Karpas-422 (cell line): Measurements from ENCODE around the gene CNP. TPM values are rescaled to one million over a fixed set of nuclear protein-coding genes. Genes with fewer than 3 reads are reported as not detected.
"Not testable (repeated sequence)": the region's sequence is repeated elsewhere in the genome, so short reads cannot be mapped to it uniquely, and the experiment has no call there.

Experiments
- DNase-seq: peaks from one replicate; pipeline ENCODE4 v3.0.0-alpha.2; 2015
- H2AFZ ChIP-seq: fragments of 200-600 bp; sonication (generic); 2 replicates; pipeline ENCODE4 v1.6.1; 2014; ENCODE audit warnings: antibody characterized with exemption, low read length, mixed read lengths
- H3K27ac ChIP-seq: fragments of 200-600 bp; sonication (generic); 2 replicates; pipeline ENCODE4 v1.5.1; 2014; ENCODE audit warnings: mild to moderate bottlenecking, low read length, moderate library complexity
- H3K27me3 ChIP-seq: fragments of 200-600 bp; sonication (generic); 2 replicates; pipeline ENCODE4 v1.6.1; 2014; ENCODE audit warnings: low read length, mixed read lengths
- H3K36me3 ChIP-seq: fragments of 200-600 bp; sonication (generic); 2 replicates; pipeline ENCODE4 v1.6.1; 2014; ENCODE audit warnings: low read length, mixed read lengths; ENCODE audit not compliant: insufficient read depth
- H3K4me1 ChIP-seq: fragments of 200-600 bp; sonication (generic); 2 replicates; pipeline ENCODE4 v1.6.1; 2014; ENCODE audit warnings: mild to moderate bottlenecking, low read length, mixed read lengths
- H3K4me2 ChIP-seq: fragments of 200-600 bp; sonication (generic); 2 replicates; pipeline ENCODE4 v1.6.1; 2014; ENCODE audit warnings: low read length, low read depth, mild to moderate bottlenecking; ENCODE audit not compliant: poor library complexity, severe bottlenecking
- H3K4me3 ChIP-seq: fragments of 200-600 bp; sonication (generic); 2 replicates; pipeline ENCODE4 v1.5.1; 2014; ENCODE audit warnings: mild to moderate bottlenecking, antibody characterized with exemption, low read length, mixed read lengths
- H3K79me2 ChIP-seq: fragments of 200-600 bp; sonication (generic); 2 replicates; pipeline ENCODE4 v1.6.1; 2014; ENCODE audit warnings: mild to moderate bottlenecking, low read length, mixed read lengths
- H3K9ac ChIP-seq: fragments of 200-600 bp; sonication (generic); 2 replicates; pipeline ENCODE4 v1.6.0; 2014; ENCODE audit warnings: low read length
- H3K9me2 ChIP-seq: fragments of 200-600 bp; sonication (generic), shearing (Covaris generic); replicated peaks from 2 replicates; pipeline ENCODE4 v1.6.0; 2014; ENCODE audit warnings: mild to moderate bottlenecking, low read length, moderate library complexity; ENCODE audit not compliant: insufficient read depth
- H3K9me3 ChIP-seq: fragments of 300-700, 200-600 bp; sonication (generic); 2 replicates; pipeline ENCODE4 v1.6.1; 2014; ENCODE audit warnings: low read length, mixed read lengths
- H4K20me1 ChIP-seq: fragments of 200-600 bp; sonication (generic); 2 replicates; pipeline ENCODE4 v1.6.1; 2014; ENCODE audit warnings: mild to moderate bottlenecking, antibody characterized with exemption, low read length, low read depth; ENCODE audit not compliant: insufficient read depth
- total RNA-seq: library from RNA; depleted of rRNA; stranded (reverse); fragments of >200 nt; shearing (Covaris generic); gene quantifications from 2 replicates; pipeline ENCODE4 v1.2.3, GENCODE V29; 2014; ENCODE audit warnings: low replicate concordance

CNP gene
- total RNA-seq, 1 experiment from 2014 or later: 41.3 TPM

DNA sequence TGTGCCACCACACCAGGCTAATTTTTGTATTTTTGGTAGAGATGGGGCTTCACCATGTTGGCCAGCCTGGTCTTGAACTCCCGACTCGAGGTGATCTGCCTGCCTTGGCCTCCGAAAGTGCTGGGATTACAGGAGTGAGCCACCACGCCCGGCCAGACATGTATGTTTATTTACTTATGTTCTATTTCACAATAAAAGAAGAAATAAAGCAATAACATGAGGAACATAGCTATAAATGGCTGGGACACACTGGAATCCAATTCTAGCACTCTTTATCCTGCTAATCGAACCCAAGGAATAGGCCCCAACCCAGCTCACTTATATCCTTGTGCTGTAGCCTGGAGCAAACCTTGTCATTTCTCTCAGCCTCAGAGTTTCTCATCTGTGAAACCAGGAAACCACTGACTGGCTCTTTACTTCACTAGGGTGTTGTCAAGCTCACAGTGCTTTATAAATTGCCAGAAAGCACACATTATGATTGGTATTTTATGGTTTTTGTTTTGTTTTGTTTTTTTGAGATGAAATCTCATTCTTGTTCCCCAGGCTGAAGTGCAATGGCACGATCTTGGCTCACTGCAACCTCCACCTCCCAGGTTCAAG lies 40.5 kb upstream of the CNP start:
- H3K27ac ChIP-seq: no peak overlapping the region
- no peaks in the 10 kb centered on the region for H3K36me3 ChIP-seq
- H3K9ac ChIP-seq: no peak overlapping the region
- H3K4me1 ChIP-seq: peaks cover 29% of the 10 kb centered on the region
- no peak overlapping the region for H2AFZ ChIP-seq
- DNase-seq: no peak
- no peaks in the 10 kb centered on the region for H3K9me2 ChIP-seq
- H3K4me3 ChIP-seq: no peak overlapping the region
- H3K27me3 ChIP-seq: no peaks in the 10 kb centered on the region
- H3K4me2 ChIP-seq: no peak overlapping the region
- H3K9me3 ChIP-seq: no peaks in the 10 kb centered on the region
- H4K20me1 ChIP-seq: no peaks in the 10 kb centered on the region
- H3K79me2 ChIP-seq: peaks cover 14% of the 10 kb centered on the region

DNA sequence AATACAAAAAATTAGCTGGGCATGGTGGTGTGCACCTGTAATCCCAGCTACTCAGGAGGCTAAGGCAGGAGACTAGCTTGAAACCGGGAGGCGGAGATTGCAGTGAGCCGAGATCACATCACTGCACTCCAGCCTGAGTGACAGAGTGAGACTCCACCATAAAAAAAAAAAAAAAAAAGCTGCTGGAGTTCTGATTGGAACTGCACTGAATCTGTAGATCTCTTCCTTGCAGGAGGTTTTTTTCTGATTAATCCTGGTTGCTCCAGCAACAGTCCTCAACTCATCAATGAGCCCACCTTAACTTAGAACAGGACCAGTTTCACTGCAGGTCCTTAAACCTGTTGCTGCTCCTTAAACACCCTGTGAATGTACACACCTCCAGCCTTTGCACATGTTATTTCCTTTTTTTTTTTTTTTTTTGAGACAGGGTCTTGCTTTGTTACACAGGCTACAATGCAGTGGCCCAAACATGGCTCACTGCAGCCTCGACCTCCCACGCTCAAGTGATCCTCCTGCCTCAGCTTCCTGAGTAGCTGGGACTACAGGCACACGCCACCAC lies 37.8 kb upstream of the CNP start:
- Histone ChIP-seq H3K36me3 (no peaks in the 10 kb centered on the region), H3K9me2 (no peaks in the 10 kb centered on the region), H3K79me2 (peaks cover 14% of the 10 kb centered on the region), H3K4me3 (peak overlapping the region; percentile 85), H3K9ac (peak overlapping the region; percentile 79; the same call in 1 of the 2 replicates), H2AFZ (no peak overlapping the region; the same call in 1 of the 2 replicates), H3K27me3 (no peaks in the 10 kb centered on the region), H3K9me3 (no peaks in the 10 kb centered on the region), H3K4me2 (peak overlapping the region; percentile 95), H3K4me1 (peaks cover 23% of the 10 kb centered on the region), H4K20me1 (no peaks in the 10 kb centered on the region), H3K27ac (no peak overlapping the region)
- no peak for DNase-seq

DNA sequence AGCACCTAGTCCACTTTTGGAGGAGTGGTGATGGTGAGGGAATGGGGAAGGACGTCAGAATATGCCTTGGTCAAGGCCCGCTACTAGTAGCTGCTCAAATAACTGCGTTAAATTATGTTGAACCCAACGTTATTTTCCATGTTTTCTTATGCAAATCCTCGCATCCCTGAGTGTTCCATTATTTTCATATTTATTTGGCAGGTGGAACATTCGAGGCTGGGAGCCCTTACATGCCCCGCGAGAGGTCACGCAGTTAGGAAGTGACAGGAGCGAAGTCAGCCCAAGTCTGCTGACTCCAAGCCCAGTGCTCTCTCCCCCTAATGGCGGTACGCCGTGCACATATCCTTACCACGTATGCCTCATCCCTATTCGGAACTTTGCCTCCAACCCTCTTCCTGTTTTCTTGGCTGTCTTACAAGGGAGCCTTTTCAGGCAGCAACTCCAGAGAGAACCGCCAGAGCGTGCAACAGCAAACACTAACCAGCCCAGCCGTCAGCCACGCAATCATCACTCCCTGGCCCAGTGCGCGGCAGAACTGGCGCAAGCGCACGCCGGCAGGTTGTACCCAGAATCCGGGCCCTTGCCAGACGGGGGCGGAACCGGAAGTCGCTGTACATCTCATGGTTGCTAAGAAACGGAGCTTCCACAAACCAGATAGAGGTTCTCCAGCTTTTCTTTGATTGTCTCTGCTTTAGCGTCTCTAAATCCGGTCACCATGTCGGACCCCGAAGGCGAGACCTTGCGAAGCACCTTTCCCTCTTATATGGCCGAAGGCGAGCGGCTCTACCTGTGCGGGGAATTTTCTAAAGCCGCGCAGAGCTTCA lies 36.4 kb upstream of the CNP start, which contains the start of gene ODAD4:
TSS of gene ODAD4 (plus strand) at position 609 of the 824 bp plus-strand sequence. CDS start at position 716, 107 bp downstream.
- DNase-seq: peak; percentile 97
- peak within 1 kb of the TSS; percentile 95 for H2AFZ ChIP-seq
- peak within 1 kb of the TSS; percentile 85 for H3K4me3 ChIP-seq
- H4K20me1 ChIP-seq: no peaks in the 10 kb centered on the region
- peaks cover 14% of the 10 kb centered on the region for H3K79me2 ChIP-seq
- peak within 1 kb of the TSS; percentile 95 for H3K4me2 ChIP-seq
- H3K4me1 ChIP-seq: peaks cover 23% of the 10 kb centered on the region
- H3K9me2 ChIP-seq: no peaks in the 10 kb centered on the region
- no peaks in the 10 kb centered on the region for H3K27me3 ChIP-seq
- peak within 1 kb of the TSS; percentile 79 for H3K9ac ChIP-seq
- H3K27ac ChIP-seq: peak within 1 kb of the TSS; percentile 32
- no peaks in the 10 kb centered on the region for H3K9me3 ChIP-seq
- H3K36me3 ChIP-seq: no peaks in the 10 kb centered on the region

DNA sequence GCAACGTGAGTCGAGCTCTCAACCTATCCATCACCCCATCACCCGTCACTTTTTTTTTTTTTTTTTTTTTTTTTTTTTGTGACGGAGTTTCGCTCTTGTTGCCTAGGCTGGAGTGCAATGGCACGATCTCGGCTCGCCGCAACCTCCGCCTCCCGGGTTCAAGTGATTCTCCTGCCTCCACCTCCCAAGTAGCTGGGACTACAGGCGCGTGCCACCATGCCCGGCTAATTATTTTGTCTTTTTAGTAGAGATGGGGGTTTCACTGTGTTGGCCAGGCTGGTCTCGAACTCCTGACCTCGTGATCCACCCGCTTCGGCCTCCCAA lies 35.8 kb upstream of the CNP start:
- H3K36me3 ChIP-seq, DNase-seq, H3K27ac ChIP-seq, H3K27me3 ChIP-seq, H4K20me1 ChIP-seq, H3K9me3 ChIP-seq, H3K9me2 ChIP-seq: not testable (repeated sequence)
- peak overlapping the region; percentile 95; the same call in 1 of the 2 replicates for H2AFZ ChIP-seq
- peak overlapping the region; percentile 79 for H3K9ac ChIP-seq
- peak overlapping the region; percentile 95 for H3K4me2 ChIP-seq
- H3K79me2 ChIP-seq: peaks cover 14% of the 10 kb centered on the region
- peak overlapping the region; percentile 85 for H3K4me3 ChIP-seq
- H3K4me1 ChIP-seq: peaks cover 23% of the 10 kb centered on the region

DNA sequence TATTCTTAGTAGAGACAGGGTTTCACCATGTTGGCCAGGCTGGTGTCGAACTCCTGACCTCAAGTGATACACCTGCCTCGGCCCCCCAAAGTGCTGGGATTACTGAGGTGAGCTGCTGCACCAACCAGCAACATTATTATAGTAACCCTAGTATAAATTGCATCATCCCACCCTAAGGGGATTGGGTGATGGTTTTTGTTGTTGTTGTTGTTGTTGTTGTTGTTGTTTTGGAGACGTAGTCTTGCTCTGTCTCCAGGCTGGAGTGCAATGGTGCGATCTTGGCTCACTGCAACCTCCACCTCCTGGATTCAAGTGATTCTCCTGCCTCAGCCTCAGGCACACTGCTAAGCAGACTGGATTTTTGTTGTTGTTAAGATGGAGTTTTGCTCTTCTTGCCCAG lies 34.9 kb upstream of the CNP start:
- H2AFZ ChIP-seq, H3K4me3 ChIP-seq, H3K4me2 ChIP-seq, H3K27me3 ChIP-seq, H3K9ac ChIP-seq, H3K9me3 ChIP-seq, H4K20me1 ChIP-seq, DNase-seq, H3K27ac ChIP-seq, H3K9me2 ChIP-seq, H3K36me3 ChIP-seq: not testable (repeated sequence)
- peaks cover 23% of the 10 kb centered on the region for H3K4me1 ChIP-seq
- peaks cover 14% of the 10 kb centered on the region for H3K79me2 ChIP-seq

DNA sequence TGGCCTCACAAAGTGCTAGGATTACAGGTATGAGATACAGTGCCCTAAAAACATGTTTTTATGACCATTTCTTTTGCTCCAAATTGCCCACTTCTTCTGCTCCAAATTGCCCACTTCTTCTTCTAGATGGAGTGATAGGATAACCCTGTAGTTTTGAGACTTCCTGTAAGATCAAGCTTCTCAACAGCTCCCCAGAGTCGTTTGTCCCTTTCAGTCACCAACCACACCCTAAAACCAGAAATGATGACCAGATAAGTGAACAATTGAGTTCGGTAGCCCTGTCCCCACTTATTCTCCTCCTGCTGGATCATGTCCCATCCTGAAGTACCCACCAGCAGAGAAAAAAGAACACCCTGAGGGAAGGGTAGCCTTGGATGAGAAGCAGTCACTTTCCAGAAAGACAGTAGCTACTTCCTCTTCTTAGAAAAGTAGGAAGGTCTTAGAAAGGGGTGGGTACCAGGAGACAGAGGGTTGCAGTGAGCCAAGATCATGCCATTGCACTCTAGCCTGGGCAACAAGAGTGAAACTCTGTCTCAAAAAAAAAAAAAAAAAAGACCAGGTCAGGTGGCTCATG lies 33.7 kb upstream of the CNP start:
- Histone ChIP-seq H3K27me3 (no peaks in the 10 kb centered on the region), H3K4me1 (peaks cover 23% of the 10 kb centered on the region), H4K20me1 (no peaks in the 10 kb centered on the region), H3K36me3 (no peaks in the 10 kb centered on the region), H3K4me2 (no peak overlapping the region), H3K9me2 (no peaks in the 10 kb centered on the region), H2AFZ (no peak overlapping the region), H3K4me3 (no peak overlapping the region), H3K79me2 (peaks cover 14% of the 10 kb centered on the region), H3K9ac (no peak overlapping the region), H3K9me3 (no peaks in the 10 kb centered on the region), H3K27ac (no peak overlapping the region)
- DNase-seq: no peak

DNA sequence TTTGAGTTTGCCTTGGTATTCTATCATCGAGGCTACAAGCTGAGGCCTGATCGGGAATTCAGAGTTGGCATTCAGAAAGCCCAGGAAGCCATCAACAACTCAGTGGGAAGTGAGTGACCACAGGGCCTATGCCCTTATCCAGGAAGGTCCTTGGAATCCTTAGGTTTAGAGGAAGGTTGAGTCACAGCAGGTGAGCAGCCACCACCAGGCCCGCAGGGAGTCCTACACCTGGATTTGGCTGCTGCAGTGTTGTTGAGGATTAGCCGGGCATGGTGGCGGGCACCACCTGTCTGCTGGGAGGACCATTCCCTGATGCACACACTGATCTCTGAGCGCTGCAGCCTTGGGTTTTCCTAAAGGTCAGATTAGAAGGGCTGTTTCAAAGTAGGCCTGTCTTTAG lies 31.0 kb upstream of the CNP start:
- H3K9me2 ChIP-seq: no peaks in the 10 kb centered on the region
- no peak overlapping the region for H3K4me2 ChIP-seq
- DNase-seq: no peak
- H4K20me1 ChIP-seq: no peaks in the 10 kb centered on the region
- no peak overlapping the region for H2AFZ ChIP-seq
- H3K79me2 ChIP-seq: no peaks in the 10 kb centered on the region
- peaks cover 12% of the 10 kb centered on the region for H3K4me1 ChIP-seq
- no peak overlapping the region for H3K27ac ChIP-seq
- no peaks in the 10 kb centered on the region for H3K9me3 ChIP-seq
- H3K4me3 ChIP-seq: no peak overlapping the region
- H3K9ac ChIP-seq: no peak overlapping the region
- no peaks in the 10 kb centered on the region for H3K36me3 ChIP-seq
- H3K27me3 ChIP-seq: no peaks in the 10 kb centered on the region
